SK-MEL-5 (cell line): ENCODE measurements around the gene BICDL2. TPM values are rescaled to one million over a fixed set of nuclear protein-coding genes. Genes with fewer than 3 reads are reported as not detected.
"Not testable (repeated sequence)": the region's sequence is repeated elsewhere in the genome, so short reads cannot be mapped to it uniquely, and the experiment has no call there.

Experiments used
- DNase-seq: peaks from one replicate; pipeline ENCODE4 v3.0.0-alpha.2; 2016; ENCODE audit warnings: low read depth, low spot score
- in situ Hi-C: cut with HindIII; loops from 2 replicates; pipeline ENCODE4 v1.10.0; 2016; ENCODE audit warnings: low sequenced_read_pairs, high pct_unique_total_duplicates, low pct_unique_long_range_greater_than_20kb
- total RNA-seq: library from RNA; depleted of rRNA; stranded (reverse); fragments of >200 nt; shearing (Covaris generic); gene quantifications from 2 replicates; pipeline ENCODE4 v1.2.3, GENCODE V29; 2014

The BICDL2 gene
- total RNA-seq, 1 experiment from 2014 or later: 0.24 TPM

- DNase-seq, in situ Hi-C loops: not testable (repeated sequence)
These were observed 32.4 kb upstream of the BICDL2 start for GRCh38 chr16:3069146-3069545.

- in situ Hi-C loops: no loop called here
- DNase-seq: no peak
These were observed 31.7 kb upstream of the BICDL2 start for GRCh38 chr16:3068487-3068886.

GRCh38 chr16:3066440-3066748 is 29.6 kb upstream of the BICDL2 start:
- in situ Hi-C loops: no loop called here
- DNase-seq: no peak

GRCh38 chr16:3065742-3066439 is 29.1 kb upstream of the BICDL2 start:
- in situ Hi-C loops: no loop called here

GRCh38 chr16:3065069-3065741 is 28.5 kb upstream of the BICDL2 start, which contains the start of gene IL32:
IL32 (plus strand) TSS chr16:3065640; CDS start chr16:3065812, 172 bp downstream.
- DNase-seq: no peak
- in situ Hi-C loops: no loop called here

More at GRCh38 chr16:3065742-3066439, 29.1 kb upstream of the BICDL2 start:
- DNase-seq: no peak

- in situ Hi-C loops: no loop called here
- DNase-seq: no peak
These were observed 27.1 kb upstream of the BICDL2 start for GRCh38 chr16:3063625-3064386.

- in situ Hi-C loops: no loop called here
- no peak for DNase-seq
These were observed 25.8 kb upstream of the BICDL2 start for GRCh38 chr16:3062553-3062952.

GRCh38 chr16:3060339-3061127 is 23.8 kb upstream of the BICDL2 start:
- no peak for DNase-seq
- in situ Hi-C loops: no loop called here

- in situ Hi-C loops: no loop called here
- DNase-seq: no peak
These were observed 23.0 kb upstream of the BICDL2 start for GRCh38 chr16:3059723-3060242.

- in situ Hi-C loops: no loop called here
- peak; percentile 73 for DNase-seq
These were observed 22.4 kb upstream of the BICDL2 start for GRCh38 chr16:3059041-3059722.

GRCh38 chr16:3058139-3059030 is 21.6 kb upstream of the BICDL2 start:
- in situ Hi-C loops: no loop called here

GRCh38 chr16:3057181-3058138 is 20.7 kb upstream of the BICDL2 start:
- in situ Hi-C loops: no loop called here
- no peak for DNase-seq

More at GRCh38 chr16:3058139-3059030, 21.6 kb upstream of the BICDL2 start:
- peak; percentile 20 for DNase-seq

GRCh38 chr16:3056336-3057180 is 19.8 kb upstream of the BICDL2 start:
- in situ Hi-C loops: no loop called here
- DNase-seq: no peak

GRCh38 chr16:3055734-3056115 is 19.0 kb upstream of the BICDL2 start:
- in situ Hi-C loops, DNase-seq: not testable (repeated sequence)
